PC-3 (cell line): ENCODE results near the gene CHST9. TPM values are rescaled to one million over a fixed set of nuclear protein-coding genes. Genes with fewer than 3 reads are reported as not detected.
"Not testable (repeated sequence)": the region's sequence is repeated elsewhere in the genome, so short reads cannot be mapped to it uniquely, and the experiment has no call there.

Experiments used
- ATAC-seq: fragments of 200-7000 bp; cut with Tn5 transposase; 2 replicates; pipeline ENCODE4 v1.9.1; 2020; ENCODE audit warnings: mild to moderate bottlenecking, moderate library complexity
- BruUV-seq: library from RNA; stranded (reverse); fragments of 400-500 nt; replicated peaks from 2 replicates; lab custom pipeline; 2021; lab: Mats Ljungman, UMichigan
- CTCF ChIA-PET: fragments of 300-600 bp; sonication (Branson Sonifier 250); formaldehyde crosslinking; loops from one replicate; lab custom pipeline; 2022; ENCODE audit warnings: antibody characterized with exemption; lab: Charles Lee
- POLR2A ChIA-PET: fragments of 300-600 bp; sonication (Branson Sonifier 250); formaldehyde crosslinking; loops from one replicate; lab custom pipeline; 2022; ENCODE audit warnings: antibody characterized with exemption; ENCODE audit not compliant: unreplicated experiment; lab: Charles Lee
- DNase-seq: peaks from one replicate; pipeline ENCODE4 v3.0.0-alpha.2; 2015
- H2AFZ ChIP-seq: fragments of 300-600 bp; sonication (generic); 2 replicates; pipeline ENCODE4 v1.6.0; 2016; ENCODE audit warnings: antibody characterized with exemption, low read length
- H3F3A ChIP-seq: fragments of 300-600 bp; sonication (generic); one replicate; pipeline ENCODE4 v1.6.0; 2017; ENCODE audit warnings: antibody characterized with exemption, low read length, control low read depth, mild to moderate bottlenecking; ENCODE audit not compliant: unreplicated experiment
- H3K27ac ChIP-seq: fragments of 300-600 bp; sonication (generic); 2 replicates; pipeline ENCODE4 v1.5.1; 2016; ENCODE audit warnings: mild to moderate bottlenecking, low read length
- H3K27me3 ChIP-seq: fragments of 300-600 bp; sonication (generic); 2 replicates; pipeline ENCODE4 v1.6.1; 2016; ENCODE audit warnings: low read length, mixed read lengths
- H3K36me3 ChIP-seq: fragments of 300-600 bp; sonication (generic); 2 replicates; pipeline ENCODE4 v1.6.1; 2016; ENCODE audit warnings: low read depth, mixed run types, low read length, mixed read lengths
- H3K4me1 ChIP-seq: fragments of 300-600 bp; sonication (generic); 2 replicates; pipeline ENCODE4 v1.5.1; 2016; ENCODE audit warnings: low read length; ENCODE audit not compliant: insufficient read depth
- H3K4me2 ChIP-seq: fragments of 300-600 bp; sonication (generic); 2 replicates; pipeline ENCODE4 v1.6.0; 2016; ENCODE audit warnings: low read length
- H3K4me3 ChIP-seq: fragments of 300-600 bp; sonication (generic); 2 replicates; pipeline ENCODE4 v1.5.1; 2016; ENCODE audit warnings: mild to moderate bottlenecking, low read length, mixed read lengths
- H3K79me2 ChIP-seq: fragments of 300-600 bp; sonication (generic); 2 replicates; pipeline ENCODE4 v1.6.1; 2017; ENCODE audit warnings: low read length, mixed read lengths
- H3K9ac ChIP-seq: fragments of 300-600 bp; sonication (generic); 2 replicates; pipeline ENCODE4 v1.6.0; 2016; ENCODE audit warnings: mild to moderate bottlenecking, low read length
- H3K9me2 ChIP-seq: fragments of 300-600 bp; sonication (generic); replicated peaks from 2 replicates; pipeline ENCODE4 v1.6.1; 2016; ENCODE audit warnings: mixed run types, low read length, mixed read lengths
- H3K9me3 ChIP-seq: fragments of 300-600 bp; sonication (generic); 2 replicates; pipeline ENCODE4 v1.6.1; 2016; ENCODE audit warnings: low read length, mixed read lengths
- H4K20me1 ChIP-seq: fragments of 300-600 bp; sonication (generic); 2 replicates; pipeline ENCODE4 v1.6.1; 2016; ENCODE audit warnings: low read length, mixed read lengths
- EZH2 ChIP-seq: fragments of 300-600 bp; sonication (generic); IDR thresholded peaks from one replicate; pipeline ENCODE4 v1.6.1; 2017; ENCODE audit warnings: antibody characterized with exemption, mild to moderate bottlenecking, low read length; ENCODE audit not compliant: unreplicated experiment
- EZH2phosphoT487 ChIP-seq: fragments of 300-600 bp; sonication (generic); IDR thresholded peaks from 2 replicates; pipeline ENCODE4 v1.6.1; 2018; ENCODE audit warnings: mild to moderate bottlenecking, antibody characterized with exemption, low read length, borderline replicate concordance
- intact Hi-C: fragments of 100-400 bp; cut with micrococcal nuclease; formaldehyde crosslinking; loops from 2 replicates; pipeline ENCODE4 v1.9.0; 2023
- total RNA-seq: library from RNA; depleted of rRNA; stranded (reverse); fragments of >200 nt; gene quantifications from 2 replicates; pipeline ENCODE4 v1.2.3, GENCODE V29; 2014
- TF ChIP-seq, protein P1 (sequence below): fragments of 300-600 bp; sonication (generic); conservative IDR thresholded peaks from 2 replicates; pipeline ENCODE4 v1.5.1; 2017; ENCODE audit warnings: antibody characterized with exemption, low read depth, mild to moderate bottlenecking, low read length

CHST9 gene
- total RNA-seq, 1 experiment from 2014 or later, result not detected

DNA sequence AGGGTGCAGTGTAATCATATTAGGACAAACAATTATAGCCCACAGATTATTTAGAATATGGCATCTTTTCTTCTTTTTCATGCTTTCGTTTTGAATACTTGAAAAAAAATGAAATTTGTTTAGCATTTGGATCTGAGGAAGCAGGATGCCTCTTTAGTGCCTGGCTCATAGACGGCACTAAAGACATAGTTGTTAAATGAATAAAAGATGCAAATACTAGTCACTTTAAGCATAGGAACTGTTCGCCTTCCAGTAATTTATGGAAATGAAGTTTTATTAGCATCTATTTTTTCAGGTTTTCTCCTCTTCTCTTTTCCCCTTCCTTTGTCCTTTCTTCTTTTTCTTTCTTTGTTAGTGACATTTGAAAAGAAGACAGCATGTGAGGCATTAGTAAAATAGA, 80.4 kb downstream of the CHST9 start:
- BruUV-seq, result no TSS peak
- TF ChIP-seq EZH2 (no peak), EZH2phosphoT487 (no peak)
- TF ChIP-seq, protein P1, sequence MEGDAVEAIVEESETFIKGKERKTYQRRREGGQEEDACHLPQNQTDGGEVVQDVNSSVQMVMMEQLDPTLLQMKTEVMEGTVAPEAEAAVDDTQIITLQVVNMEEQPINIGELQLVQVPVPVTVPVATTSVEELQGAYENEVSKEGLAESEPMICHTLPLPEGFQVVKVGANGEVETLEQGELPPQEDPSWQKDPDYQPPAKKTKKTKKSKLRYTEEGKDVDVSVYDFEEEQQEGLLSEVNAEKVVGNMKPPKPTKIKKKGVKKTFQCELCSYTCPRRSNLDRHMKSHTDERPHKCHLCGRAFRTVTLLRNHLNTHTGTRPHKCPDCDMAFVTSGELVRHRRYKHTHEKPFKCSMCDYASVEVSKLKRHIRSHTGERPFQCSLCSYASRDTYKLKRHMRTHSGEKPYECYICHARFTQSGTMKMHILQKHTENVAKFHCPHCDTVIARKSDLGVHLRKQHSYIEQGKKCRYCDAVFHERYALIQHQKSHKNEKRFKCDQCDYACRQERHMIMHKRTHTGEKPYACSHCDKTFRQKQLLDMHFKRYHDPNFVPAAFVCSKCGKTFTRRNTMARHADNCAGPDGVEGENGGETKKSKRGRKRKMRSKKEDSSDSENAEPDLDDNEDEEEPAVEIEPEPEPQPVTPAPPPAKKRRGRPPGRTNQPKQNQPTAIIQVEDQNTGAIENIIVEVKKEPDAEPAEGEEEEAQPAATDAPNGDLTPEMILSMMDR, result no peak
- Histone ChIP-seq H3K4me1 (no peaks in the 10 kb centered on the region), H3K36me3 (no peaks in the 10 kb centered on the region), H4K20me1 (no peaks in the 10 kb centered on the region), H3K4me2 (no peak overlapping the region), H3K9me3 (no peaks in the 10 kb centered on the region), H3F3A (no peaks in the 10 kb centered on the region), H3K4me3 (no peak overlapping the region), H3K9me2 (no peaks in the 10 kb centered on the region), H3K27ac (no peak overlapping the region), H3K9ac (no peak overlapping the region), H2AFZ (no peak overlapping the region), H3K27me3 (peaks cover 58% of the 10 kb centered on the region), H3K79me2 (no peaks in the 10 kb centered on the region)
- CTCF ChIA-PET, result no interaction called here
- POLR2A ChIA-PET, result no interaction called here
- intact Hi-C loops, result no loop called here
- ATAC-seq (no peak), DNase-seq (no peak)

DNA sequence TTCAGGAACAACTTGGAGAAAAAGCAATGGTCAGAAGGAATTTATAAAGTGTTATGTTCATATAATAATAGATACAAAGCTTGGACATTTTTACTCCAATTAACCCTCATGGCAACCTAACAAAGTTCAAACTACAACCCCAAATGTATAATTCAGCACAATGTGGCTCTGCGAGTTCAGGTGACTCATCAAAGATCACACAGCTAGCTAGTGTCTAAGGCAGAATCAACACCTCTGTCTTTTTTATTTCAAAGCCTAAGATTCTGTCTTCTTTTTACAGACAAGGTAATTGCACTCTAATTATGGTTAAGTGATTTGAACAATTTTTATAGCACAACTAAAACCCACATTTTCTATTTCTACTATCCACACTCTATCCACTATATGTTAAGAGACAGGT, 90.5 kb downstream of the CHST9 start:
- CTCF ChIA-PET, result no interaction called here

DNA sequence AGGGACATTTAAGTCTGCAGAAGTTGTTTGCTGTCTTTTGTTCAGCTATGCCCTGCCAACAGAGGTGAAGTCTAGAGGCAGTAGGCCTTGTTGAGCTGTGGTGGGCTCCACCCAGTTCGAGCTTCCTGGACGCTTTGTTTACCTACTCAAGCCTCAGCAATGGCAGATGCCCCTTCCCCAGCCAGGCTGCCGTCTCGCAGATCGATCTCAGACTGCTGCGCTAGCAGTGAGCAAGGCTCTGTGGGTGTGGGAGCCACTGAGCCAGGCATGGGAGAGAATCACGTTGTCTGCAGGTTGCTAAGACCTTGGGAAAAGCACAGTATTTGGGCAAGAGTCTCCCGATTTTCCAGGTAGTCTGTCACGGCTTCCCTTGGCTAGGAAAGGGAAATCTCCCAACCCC, 91.8 kb downstream of the CHST9 start:
- intact Hi-C loops, result not testable (repeated sequence)

More for the DNA sequence above, 90.5 kb downstream of the CHST9 start:
- intact Hi-C loops, result no loop called here
- no peak overlapping the region for H3K9ac ChIP-seq
- no peak overlapping the region for H3K4me3 ChIP-seq
- ATAC-seq, result no peak
- no peaks in the 10 kb centered on the region for H4K20me1 ChIP-seq
- no peaks in the 10 kb centered on the region for H3K27me3 ChIP-seq
- H3K4me2 ChIP-seq, result no peak overlapping the region
- no peak for DNase-seq
- no peak overlapping the region for H2AFZ ChIP-seq
- no TSS peak for BruUV-seq
- no peaks in the 10 kb centered on the region for H3K4me1 ChIP-seq
- no peak overlapping the region for H3K27ac ChIP-seq
- no peaks in the 10 kb centered on the region for H3K9me2 ChIP-seq
- H3K36me3 ChIP-seq, result no peaks in the 10 kb centered on the region
- TF ChIP-seq EZH2phosphoT487 (no peak), EZH2 (no peak)
- TF ChIP-seq, protein P1, result no peak
- no peaks in the 10 kb centered on the region for H3K79me2 ChIP-seq
- POLR2A ChIA-PET, result no interaction called here
- no peaks in the 10 kb centered on the region for H3F3A ChIP-seq
- no peaks in the 10 kb centered on the region for H3K9me3 ChIP-seq

More for the DNA sequence above, 91.8 kb downstream of the CHST9 start:
- H4K20me1 ChIP-seq, H3K9ac ChIP-seq, ATAC-seq, H3K4me1 ChIP-seq, H3K27ac ChIP-seq, H3K27me3 ChIP-seq, H3K79me2 ChIP-seq, H3K9me2 ChIP-seq, POLR2A ChIA-PET, CTCF ChIA-PET, H3K4me3 ChIP-seq, DNase-seq, H3K9me3 ChIP-seq, H3K36me3 ChIP-seq, BruUV-seq, H3K4me2 ChIP-seq, H2AFZ ChIP-seq, H3F3A ChIP-seq: not testable (repeated sequence)
